HG03354 (cell line): ENCODE measurements around the gene TRIM37.
A peak's percentile ranks its signal among the peaks of the same experiment; 100 is the strongest.

Experiments used
- ATAC-seq: cut with Tn5 transposase; IDR thresholded peaks from one replicate; pipeline ENCODE4 v1.9.1; 2021; ENCODE audit warnings: mild to moderate bottlenecking; ENCODE audit not compliant: unreplicated experiment, poor library complexity, severe bottlenecking

Gene TRIM37

DNA sequence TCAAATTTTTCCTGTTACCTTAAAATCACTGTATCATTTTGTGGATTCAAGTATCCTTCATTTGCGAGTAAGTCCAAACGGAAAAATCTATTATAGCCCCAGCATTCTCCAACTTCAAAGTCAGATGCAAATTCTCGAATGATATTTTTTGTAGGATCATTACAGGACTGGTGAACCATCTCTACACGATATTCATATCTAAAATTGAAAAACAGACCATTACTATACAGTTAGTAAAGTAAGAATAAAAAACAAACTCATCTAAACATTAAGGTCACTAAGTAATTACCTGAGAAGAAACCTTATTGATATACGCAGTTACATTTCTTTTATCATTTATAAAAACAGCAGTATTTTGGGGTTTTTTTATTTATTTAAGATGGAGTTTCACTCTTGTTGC is 49.8 kb downstream of the TRIM37 start:
- ATAC-seq, result no peak

DNA sequence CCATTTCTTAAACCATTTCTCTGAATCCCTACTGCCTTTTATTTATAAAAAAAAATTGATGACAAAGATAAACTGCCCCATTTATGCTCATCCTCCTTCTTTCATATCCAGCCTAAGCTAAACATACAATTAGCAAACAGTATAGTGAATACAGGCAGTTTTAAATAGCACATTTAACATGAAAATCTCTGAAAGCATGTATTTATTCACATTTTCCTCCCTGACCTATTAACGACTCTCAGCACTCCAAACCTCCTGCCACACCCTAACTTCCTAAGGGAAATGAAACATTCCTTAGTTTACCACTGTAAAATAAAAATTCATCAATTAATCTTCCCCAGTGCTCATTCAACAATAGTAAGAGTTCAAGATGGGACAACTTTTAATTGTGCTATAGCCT is 56.9 kb downstream of the TRIM37 start:
- ATAC-seq, result no peak

DNA sequence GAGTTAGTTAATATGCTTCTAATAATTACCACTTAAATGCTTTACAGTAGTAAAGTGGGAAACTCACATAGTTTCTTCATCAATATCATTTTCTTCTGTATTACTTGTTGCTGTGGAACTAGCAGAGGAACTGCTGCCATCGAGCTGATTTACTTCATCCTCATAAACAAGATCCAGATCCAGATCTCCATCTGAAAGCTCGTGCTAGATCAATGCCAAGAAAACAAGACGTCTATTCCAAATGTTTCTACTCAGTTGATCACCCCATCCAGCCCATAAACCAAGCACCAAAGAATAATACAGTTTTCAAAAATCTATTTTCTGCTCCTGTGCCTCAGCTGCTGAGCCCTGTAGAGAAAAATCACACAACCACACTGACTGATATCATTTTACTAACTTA is 59.1 kb downstream of the TRIM37 start:
- ATAC-seq, result no peak

DNA sequence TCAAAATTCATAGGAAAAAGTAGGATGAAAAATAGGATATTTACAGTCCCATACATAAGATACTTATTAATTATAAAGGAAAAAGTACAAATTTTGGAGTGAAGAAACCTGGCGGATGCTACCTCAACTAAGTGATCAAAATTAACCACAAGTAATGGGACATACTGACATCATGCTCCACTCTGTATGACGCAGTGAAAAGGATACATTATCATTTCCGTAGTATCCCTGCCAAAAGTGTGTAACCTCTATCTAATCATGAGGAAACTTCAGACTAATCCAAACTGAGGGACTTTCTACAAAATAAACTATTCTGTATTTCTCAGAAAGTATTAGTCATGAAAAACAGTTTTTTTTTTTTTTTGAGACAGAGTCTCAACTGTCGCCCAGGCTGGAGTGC is 60.5 kb downstream of the TRIM37 start:
- ATAC-seq, result no peak

DNA sequence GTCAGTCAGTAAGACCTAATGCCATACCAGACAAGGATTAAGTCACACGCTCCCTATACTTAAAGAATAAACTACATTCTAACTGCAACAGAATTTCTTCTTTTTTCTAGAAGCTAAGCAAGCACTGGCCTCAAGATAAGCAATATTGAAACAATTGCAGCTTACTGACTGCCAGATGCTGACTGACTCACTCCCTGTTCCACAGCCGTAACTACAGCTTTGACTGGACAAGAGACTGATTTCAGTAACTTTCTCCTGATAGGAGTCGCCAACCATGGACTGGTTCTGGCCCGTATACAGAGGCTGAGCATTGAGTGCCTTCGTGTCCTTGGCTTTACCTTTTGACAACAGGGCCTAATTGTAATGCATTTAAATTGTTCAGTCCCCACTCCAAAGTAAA is 67.9 kb downstream of the TRIM37 start:
- ATAC-seq, result no peak

DNA sequence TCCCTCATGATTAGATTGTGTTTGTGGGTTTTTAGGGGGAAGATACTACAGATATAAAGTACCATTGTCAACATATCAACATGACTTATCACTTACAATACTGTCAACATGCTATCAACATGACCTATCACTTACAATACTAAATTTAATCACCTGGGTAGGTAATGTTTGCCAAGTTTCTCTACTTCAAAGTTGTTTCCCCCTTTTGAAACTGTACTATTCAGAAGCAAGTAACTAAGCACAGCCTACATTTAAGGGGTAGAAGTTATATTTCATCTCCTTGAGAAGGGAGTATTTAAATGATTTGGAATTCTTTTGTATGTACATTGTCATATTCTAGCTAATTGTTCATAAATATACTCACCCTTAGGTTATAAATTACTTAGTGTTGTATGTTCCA is 68.7 kb downstream of the TRIM37 start:
- no peak for ATAC-seq

DNA sequence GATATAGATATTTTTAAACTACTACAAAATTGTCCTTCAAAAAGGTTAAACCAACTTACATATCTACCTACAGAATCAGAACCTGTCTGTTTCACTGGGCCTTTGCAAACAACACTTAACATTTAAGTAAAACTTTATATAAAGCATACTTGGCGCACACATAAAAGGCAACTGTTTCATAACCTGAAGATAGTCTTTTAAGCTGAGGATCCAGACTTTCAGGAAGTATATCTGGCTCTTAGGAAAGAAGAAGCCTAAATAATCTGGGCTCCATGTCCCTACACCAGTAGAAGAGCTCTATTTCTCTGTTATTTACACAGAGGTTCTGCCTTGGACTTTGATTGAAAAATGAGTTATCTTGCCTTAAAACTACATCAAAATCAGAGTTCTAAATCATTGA is 75.9 kb downstream of the TRIM37 start:
- no peak for ATAC-seq

DNA sequence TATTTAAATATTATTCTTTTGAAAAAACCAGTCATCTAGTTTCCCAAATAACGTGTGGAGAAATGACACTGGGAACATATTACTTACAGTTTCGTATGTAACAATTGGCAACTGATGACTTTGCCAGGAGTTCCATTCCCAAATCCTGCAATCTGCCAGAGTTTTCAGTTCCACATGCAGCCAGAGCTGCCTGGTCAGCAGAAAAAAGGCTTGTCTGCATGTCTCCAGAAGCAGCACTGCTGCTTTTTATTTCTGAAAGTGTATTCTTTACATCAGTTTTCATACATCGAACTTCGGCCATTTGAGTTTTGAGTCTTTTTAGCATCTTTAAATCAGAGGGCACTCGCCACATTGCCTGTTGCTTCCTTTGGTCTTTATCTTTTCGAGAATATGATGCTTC is 78.4 kb downstream of the TRIM37 start:
- ATAC-seq, result no peak

DNA sequence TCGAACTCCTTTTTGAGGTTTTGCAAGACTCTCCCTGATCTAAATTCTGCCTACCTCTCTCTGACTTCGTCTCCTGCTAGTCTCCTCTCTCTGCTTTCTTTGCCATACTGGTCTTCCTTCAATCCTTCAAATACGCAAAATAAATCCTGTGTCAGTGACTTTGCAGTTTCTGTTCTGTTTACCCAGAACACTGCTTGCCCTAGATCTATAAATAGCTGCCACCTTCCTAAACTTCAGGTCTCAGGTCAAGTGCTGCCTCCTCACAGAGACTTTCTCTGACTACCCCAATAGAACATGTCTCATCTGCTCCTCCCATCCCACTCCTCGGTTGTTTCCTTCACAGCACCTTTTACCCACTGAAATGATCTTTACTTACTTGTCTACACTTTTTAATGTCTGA is 78.9 kb downstream of the TRIM37 start:
- no peak for ATAC-seq

DNA sequence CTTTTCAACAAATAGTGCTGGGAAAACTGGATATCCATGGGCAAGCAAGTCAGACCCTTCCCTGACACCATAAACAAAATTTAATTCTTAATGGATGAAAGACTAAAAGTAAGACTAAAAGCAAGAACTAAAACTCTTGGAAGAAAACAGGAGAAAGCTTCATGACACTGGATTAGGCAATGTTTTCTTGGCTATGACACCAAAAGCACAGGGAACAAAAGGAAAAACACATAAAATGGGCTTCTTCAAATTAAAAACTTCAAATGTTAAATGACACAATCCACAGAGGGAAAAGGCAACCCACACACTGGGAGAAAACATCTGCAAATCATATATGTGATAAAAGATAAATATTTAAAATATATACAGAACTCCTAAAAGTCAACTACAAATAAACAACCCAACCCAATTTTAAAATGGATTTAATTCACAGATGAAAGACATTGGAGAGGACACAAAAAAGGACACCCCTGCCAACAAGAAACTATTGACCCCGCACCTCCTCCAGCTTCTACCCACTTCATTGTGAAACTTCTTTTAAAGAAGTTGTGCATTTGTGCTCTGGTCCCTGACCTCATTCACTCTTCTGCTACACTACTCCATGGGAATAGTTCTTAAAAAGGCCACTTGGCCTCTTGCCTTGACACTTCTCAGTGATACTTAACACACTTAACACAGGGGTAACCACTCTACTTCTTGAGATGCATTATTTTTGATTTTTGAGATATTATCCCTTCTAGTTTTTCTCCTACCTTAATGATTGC is 80.3 kb downstream of the TRIM37 start:
- no peak for ATAC-seq

DNA sequence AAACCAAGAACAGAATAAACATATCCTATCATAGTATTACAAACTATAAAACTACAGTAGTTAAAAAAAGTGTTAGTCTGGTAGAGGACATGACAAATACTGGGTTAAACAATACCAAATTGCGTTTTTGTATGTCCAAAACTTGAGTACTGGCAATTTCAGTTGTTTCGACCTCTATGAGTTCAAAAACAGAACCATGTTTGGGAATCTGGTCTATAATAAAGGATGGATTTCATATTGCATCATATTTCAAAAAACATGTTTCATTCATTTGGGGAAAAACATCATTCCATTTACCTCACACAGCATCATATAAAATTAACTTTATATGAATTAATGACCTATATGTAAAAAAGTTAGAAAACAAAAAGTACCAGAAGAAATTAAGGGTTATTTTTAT is 81.8 kb downstream of the TRIM37 start:
- no peak for ATAC-seq

DNA sequence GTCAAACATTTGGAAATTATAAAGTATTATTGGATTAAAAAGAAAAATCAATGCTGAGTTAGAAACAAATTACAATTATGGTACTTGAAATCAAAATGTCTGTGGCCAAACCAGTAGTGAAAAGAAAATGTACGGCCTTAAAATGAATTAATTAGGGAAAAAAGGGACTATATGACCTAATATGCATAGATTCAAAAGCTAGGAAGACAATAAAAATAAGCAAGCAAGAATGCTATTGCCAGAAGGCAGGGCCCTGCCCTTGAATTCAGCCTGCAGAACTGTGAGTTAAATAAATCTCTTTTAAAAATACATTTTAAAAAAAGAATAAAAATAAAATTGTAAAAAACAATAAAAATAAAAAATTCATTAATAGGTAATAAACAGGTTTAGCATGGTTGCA is 88.7 kb downstream of the TRIM37 start:
- ATAC-seq, result no peak

DNA sequence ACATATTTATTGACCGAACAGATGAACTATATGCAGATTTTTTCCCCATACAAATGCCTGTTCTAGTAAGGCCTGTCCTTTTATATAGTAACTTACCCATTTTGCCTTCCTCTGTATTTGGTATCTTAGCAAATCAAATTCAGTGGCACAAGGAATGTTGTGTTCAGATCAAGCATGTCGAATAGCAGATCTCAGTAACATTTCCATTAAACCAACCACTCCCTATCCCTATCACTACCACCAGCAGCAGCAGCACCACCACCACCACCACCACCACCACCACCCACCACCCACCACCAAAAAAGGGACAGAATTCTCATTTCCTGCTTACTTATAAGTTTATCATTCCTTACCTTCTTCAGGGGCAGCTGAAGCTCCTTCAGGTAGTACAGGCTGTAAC is 94.7 kb downstream of the TRIM37 start:
- no peak for ATAC-seq

DNA sequence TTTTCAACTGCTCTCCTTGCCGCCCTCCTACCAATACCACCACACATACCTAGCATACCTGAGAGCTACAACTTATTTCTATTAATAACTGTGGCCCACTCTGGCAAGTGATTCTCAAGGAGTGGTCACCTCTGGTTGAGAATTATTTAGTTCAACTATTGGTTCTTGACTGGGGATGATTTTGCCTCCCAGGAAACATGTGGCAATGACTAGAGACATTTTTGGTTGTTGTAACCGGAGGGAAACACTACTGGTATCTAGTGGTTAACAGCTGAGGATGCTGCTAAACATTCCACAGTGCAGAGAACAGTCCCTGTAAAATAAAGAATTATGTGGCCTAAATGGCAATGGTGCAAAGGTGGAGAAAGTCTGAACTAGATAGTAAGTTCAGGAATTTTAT is 96.7 kb downstream of the TRIM37 start:
- ATAC-seq, result no peak

DNA sequence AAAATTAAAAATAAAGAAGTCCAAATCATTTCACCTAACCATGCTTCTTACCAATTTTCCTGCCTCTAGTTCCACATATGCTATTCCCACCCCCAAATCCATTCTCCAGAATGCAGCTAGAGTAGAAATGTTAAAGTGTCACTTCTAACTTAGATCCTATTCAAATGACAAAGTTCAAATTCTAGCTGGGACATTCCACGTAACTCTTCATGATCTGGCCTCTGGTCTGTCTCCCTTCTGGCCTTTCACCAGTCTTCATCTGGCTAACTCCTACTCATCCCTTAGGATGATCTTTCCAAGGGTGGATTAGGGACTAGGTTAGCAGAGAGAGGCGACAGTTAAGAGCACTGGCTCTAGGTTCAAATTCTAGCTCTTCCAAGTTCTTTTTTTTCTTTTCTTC is 97.9 kb downstream of the TRIM37 start:
- no peak for ATAC-seq

DNA sequence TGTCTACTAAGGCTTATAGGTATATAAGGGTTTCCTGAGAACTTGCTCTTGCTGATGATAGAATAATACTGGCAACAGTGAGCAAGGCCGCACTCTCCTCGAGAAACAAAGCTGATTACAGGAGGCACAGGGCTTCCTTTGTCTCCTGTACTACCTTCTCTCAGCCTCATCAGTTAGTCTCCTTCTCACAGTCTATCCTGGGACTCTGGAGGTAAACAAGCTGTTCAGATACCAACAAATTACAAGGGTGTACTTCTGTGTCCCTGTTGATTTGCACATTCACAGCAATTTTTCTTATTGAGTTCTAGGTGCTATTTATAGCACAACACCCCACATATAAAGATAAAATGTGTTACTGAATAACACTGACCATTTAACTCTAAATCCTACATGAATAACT is 98.7 kb downstream of the TRIM37 start:
- no peak for ATAC-seq

DNA sequence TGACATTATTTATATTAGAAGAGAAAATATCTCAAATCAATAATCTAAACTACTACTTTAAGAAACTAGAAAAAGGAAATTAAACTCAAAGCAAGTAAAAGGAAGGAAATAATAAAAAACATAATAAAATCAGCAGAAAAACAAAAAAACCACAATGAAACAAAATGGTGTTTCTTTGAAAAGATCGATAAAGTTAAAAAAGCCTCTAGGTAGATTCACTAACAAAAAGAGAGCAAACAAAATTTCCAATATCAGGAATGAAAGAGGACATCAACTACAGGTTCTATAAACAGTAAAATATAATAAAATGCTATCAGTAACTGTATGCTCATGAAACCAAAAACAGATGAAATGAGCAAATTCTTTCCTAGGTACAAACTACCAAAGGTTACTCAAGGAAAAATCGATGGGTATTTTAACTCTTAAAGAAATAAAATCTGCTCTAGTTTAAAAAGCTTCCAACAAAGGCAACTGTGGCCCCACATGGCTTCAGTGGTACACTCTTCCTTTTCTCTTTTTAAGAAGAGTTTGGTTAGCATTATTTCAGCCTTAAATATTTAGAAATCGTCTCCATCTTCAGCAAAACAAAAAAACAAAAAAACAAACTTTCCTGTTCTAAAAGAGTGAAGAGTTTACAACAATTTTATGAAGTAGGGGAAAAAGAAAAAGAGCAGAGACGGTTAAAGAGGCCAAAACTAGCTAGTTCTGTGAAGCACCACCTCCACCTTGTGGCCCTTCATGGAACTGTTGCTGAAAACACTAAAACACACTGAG is 102.2 kb downstream of the TRIM37 start:
- peak; percentile 44 for ATAC-seq

DNA sequence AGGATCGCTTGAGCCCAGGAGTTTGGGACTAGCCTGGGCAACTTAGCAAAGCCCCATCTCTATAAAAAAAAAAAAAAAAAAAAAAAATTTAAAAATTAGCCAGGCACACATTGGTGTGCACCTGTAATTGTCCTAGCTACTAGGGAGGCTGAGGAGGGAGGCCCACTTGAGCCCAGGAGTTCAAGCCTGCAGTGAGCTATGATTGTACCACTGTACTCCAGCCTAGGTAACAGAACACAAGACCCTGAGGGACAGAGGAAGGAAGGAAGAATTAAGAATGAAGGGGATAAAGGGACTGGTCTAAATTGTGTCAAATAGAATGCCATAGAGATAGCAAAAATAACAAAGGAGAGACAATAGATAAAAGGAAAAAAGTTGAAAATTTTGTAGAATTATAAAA is 102.8 kb downstream of the TRIM37 start:
- ATAC-seq, result no peak

DNA sequence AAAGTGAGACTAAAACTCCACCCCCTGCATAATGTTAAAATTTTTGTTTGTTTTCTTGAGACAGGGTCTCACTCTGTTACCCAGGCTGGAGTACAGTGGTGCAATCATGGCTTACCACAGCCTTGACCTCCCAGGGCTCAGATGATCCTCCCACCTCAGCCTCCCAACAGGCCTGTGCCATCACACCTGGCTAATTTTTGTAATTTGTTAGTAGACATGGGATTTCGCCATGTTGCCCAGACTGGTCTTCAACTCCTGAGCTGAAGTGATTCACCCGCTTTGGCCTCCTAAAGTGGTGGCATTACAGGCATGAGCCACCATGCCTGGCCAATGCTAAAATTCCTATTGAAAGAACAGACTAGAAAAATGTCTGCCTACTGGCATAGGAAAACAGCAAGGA is 103.8 kb downstream of the TRIM37 start:
- ATAC-seq, result no peak

DNA sequence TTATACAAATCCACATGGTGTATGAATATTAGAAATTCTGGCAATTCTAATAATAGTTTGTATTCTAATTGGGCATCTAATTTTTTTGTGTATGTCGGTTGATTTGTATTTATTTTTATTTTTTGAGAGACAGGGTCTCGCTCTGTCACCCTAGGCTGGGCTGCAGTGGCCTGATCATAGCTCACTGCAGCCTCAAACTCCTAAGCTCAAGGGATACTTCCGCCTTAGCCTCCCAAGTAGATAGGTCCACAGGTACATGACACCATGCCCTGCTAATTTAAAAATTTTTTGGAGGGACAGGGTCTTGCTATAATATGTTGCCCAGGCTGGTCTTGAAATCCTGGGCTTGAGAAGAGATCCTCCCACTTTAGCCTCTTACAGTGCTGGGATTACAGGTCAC is 104.6 kb downstream of the TRIM37 start:
- no peak for ATAC-seq

DNA sequence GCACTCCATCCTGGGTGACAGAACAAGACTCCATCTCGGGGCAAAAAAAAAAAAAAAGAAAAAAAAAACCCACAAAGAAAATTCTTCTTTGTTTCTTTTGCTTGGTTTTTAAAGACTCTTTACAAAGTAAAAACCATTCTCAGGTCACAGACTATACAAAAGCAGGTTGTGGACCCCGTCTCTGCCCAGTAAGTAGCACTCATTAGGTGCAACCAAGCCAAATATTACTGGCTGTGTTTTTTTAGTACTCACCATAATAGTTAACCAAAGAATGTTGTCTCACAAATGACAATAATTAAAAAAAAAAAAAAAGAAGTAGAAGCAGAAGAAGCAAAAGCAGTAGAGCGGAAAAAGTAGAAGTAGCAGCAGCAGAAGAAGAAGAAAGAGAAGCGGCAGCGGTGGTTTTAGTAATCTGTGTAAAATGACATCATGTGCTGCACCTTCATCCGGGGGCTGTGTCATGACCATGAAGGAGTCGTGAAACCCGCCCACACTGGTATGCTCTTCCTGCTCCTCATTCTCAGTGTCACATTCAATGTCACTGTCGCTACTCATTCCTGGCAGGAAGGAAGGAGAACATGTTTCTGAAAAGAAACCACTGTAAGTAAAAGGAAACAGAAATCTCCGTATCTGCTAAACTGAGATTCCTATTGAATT is 105.4 kb downstream of the TRIM37 start:
- peak; percentile 95 for ATAC-seq
